Measurements from ENCODE around the gene PPM1H. TPM values are rescaled to one million over a fixed set of nuclear protein-coding genes. Genes with fewer than 3 reads are reported as not detected.

The PPM1H gene
- total and polyA plus RNA-seq, 2 donors (not counting 1 experiment from before 2014, with no cell fraction given), result 0.01 TPM; not detected in 1

DNA sequence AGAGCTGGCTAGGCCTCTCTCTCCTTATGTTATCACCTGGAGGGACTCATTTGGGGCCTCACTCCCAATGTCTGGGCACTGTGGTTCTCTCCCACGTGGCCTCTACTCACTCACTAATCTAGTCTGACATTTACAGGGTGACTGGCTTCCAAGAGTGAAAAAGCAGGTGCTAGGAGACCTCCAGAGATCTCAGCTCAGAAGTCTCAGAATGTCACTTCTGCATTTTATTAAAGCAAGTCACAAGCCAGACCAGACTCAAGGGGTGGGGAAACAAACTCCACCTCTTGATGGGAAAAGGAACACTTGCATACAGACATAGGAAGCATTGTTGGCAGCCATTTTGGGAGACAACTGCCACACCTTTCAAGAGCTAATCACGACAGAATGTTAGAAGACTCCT, 292.5 kb downstream of the PPM1H start:
- Histone ChIP-seq H3K27ac (ENCODE audit: low read length in 2 of 2) (no peak overlapping the region), H2AFZ (ENCODE audit: insufficient read depth, low read depth, low read length, poor library complexity, severe bottlenecking) (no peak overlapping the region), H3K4me1 (ENCODE audit: control insufficient read depth in 2 of 2, insufficient read depth in 2 of 2, low read length in 2 of 2) (no peaks in the 10 kb centered on the region), H3K4me3 (ENCODE audit: control extremely low read depth in 1 of 5, extremely low read depth in 1 of 5, insufficient read depth in 1 of 5, low read depth in 2 of 5, low read length in 4 of 5) (no peak overlapping the region), H4K20me1 (ENCODE audit: control insufficient read depth, insufficient read depth, low read length, poor library complexity, severe bottlenecking) (no peaks in the 10 kb centered on the region), H3K9ac (ENCODE audit: low read length) (no peak overlapping the region), H3K9me3 (ENCODE audit: control extremely low read depth in 1 of 3, control insufficient read depth in 2 of 3, insufficient read depth in 1 of 3, low read length in 2 of 3) (no peaks in the 10 kb centered on the region), H3K79me2 (ENCODE audit: control insufficient read depth, insufficient read depth, low read length) (no peaks in the 10 kb centered on the region), H3K27me3 (replicated peaks in 1 of 4; ENCODE audit: control extremely low read depth in 1 of 4, control insufficient read depth in 3 of 4, insufficient read depth in 4 of 4, low read length in 3 of 4) (no peaks in the 10 kb centered on the region), H3K36me3 (replicated peaks in 1 of 2; ENCODE audit: control extremely low read depth in 1 of 2, control insufficient read depth in 1 of 2, extremely low read depth in 1 of 2, insufficient read depth in 2 of 2, low read length in 1 of 2) (no peaks in the 10 kb centered on the region), H3K4me2 (replicated peaks; ENCODE audit: low read depth, low read length, poor library complexity, severe bottlenecking) (no peak overlapping the region)
- ChIA-PET CTCF (interaction anchor here (0.8 kb wide), 1 partner anchor 33 kb away, joined by 3 read pairs; no protein-coding TSS in a partner anchor), POLR2A (no interaction called here)
- ATAC-seq (ENCODE audit: low read depth) (no peak), DNase-seq (no peak)
- intact Hi-C loops (cut with micrococcal nuclease), result no loop called here
- peaks cover 13% of the 10 kb centered on the region for H3K27me3 Mint-ChIP-seq
- H3K4me3 Mint-ChIP-seq, result no peak overlapping the region
- H3K27ac Mint-ChIP-seq, result no peak overlapping the region
- peaks cover 5% of the 10 kb centered on the region for H3K4me1 Mint-ChIP-seq
- no peaks in the 10 kb centered on the region for H3K9me3 Mint-ChIP-seq (ENCODE audit: insufficient read depth)
- WGBS (ENCODE audit: insufficient coverage), result 20% methylated on average over 1 of the region's 2 CpGs
- TF ChIP-seq EZH2 (IDR thresholded peaks at IDR 0.05; ENCODE audit: borderline replicate concordance, insufficient read depth, low read depth, low read length, poor library complexity, severe bottlenecking), result no peak
- TF ChIP-seq, protein P1, sequence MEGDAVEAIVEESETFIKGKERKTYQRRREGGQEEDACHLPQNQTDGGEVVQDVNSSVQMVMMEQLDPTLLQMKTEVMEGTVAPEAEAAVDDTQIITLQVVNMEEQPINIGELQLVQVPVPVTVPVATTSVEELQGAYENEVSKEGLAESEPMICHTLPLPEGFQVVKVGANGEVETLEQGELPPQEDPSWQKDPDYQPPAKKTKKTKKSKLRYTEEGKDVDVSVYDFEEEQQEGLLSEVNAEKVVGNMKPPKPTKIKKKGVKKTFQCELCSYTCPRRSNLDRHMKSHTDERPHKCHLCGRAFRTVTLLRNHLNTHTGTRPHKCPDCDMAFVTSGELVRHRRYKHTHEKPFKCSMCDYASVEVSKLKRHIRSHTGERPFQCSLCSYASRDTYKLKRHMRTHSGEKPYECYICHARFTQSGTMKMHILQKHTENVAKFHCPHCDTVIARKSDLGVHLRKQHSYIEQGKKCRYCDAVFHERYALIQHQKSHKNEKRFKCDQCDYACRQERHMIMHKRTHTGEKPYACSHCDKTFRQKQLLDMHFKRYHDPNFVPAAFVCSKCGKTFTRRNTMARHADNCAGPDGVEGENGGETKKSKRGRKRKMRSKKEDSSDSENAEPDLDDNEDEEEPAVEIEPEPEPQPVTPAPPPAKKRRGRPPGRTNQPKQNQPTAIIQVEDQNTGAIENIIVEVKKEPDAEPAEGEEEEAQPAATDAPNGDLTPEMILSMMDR (IDR thresholded peaks at IDR 0.05), result no peak

DNA sequence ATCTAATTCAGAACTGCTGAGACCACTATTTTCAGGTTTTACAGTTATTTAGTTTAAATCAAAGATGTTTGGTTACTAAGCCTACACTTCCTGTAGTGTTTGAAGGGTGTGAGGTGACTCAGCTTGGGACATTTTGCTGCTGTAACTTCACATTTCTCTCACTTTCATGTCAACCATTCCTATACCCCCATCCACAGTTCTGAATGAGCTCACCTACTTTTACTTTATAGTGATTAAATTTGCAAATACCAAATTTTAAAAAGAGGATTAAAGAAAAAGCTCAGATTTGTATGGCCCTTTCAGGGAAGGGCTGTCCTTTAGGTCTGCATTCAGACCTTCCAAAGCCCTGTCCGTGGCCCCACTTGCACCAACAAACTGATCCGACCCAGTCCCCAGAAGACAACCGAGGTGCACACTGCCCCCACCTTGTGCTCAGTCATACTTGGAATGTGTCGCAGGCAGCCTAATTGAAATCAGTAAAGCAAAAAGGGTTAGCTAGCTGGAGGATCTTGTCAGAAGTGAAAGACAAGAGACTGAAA, 294.0 kb downstream of the PPM1H start:
- TF ChIP-seq, protein P1 (IDR thresholded peaks at IDR 0.05), result no peak
- no peak for TF ChIP-seq EZH2 (IDR thresholded peaks at IDR 0.05; ENCODE audit: borderline replicate concordance, insufficient read depth, low read depth, low read length, poor library complexity, severe bottlenecking)
- H3K27ac ChIP-seq (ENCODE audit: low read length in 2 of 2), result no peak overlapping the region
- H3K36me3 ChIP-seq (replicated peaks in 1 of 2; ENCODE audit: control extremely low read depth in 1 of 2, control insufficient read depth in 1 of 2, extremely low read depth in 1 of 2, insufficient read depth in 2 of 2, low read length in 1 of 2), result no peaks in the 10 kb centered on the region
- H3K79me2 ChIP-seq (ENCODE audit: control insufficient read depth, insufficient read depth, low read length), result no peaks in the 10 kb centered on the region
- no peaks in the 10 kb centered on the region for H3K4me1 ChIP-seq (ENCODE audit: control insufficient read depth in 2 of 2, insufficient read depth in 2 of 2, low read length in 2 of 2)
- intact Hi-C loops (cut with micrococcal nuclease), result no loop called here
- Mint-ChIP-seq H3K4me1 (peaks cover 5% of the 10 kb centered on the region), H3K4me3 (no peak overlapping the region), H3K9me3 (ENCODE audit: insufficient read depth) (no peaks in the 10 kb centered on the region), H3K27ac (no peak overlapping the region), H3K27me3 (peaks cover 16% of the 10 kb centered on the region)
- no peak overlapping the region for H3K4me2 ChIP-seq (replicated peaks; ENCODE audit: low read depth, low read length, poor library complexity, severe bottlenecking)
- no peak overlapping the region for H3K9ac ChIP-seq (ENCODE audit: low read length)
- no peak overlapping the region for H3K4me3 ChIP-seq (ENCODE audit: control extremely low read depth in 1 of 5, extremely low read depth in 1 of 5, insufficient read depth in 1 of 5, low read depth in 2 of 5, low read length in 4 of 5)
- H3K27me3 ChIP-seq (replicated peaks in 1 of 4; ENCODE audit: control extremely low read depth in 1 of 4, control insufficient read depth in 3 of 4, insufficient read depth in 4 of 4, low read length in 3 of 4), result peaks cover 0 to 4% (median 0%) of the 10 kb centered on the region in 4 experiments
- DNase-seq (no peak), ATAC-seq (ENCODE audit: low read depth) (no peak)
- POLR2A ChIA-PET, result no interaction called here
- no peaks in the 10 kb centered on the region for H3K9me3 ChIP-seq (ENCODE audit: control extremely low read depth in 1 of 3, control insufficient read depth in 2 of 3, insufficient read depth in 1 of 3, low read length in 2 of 3)
- 59% methylated on average over 2 of the region's 4 CpGs for WGBS (ENCODE audit: insufficient coverage)
- CTCF ChIA-PET, result interaction anchor here (0.7 to 1.1 kb wide), 3 partner anchors 88 to 153 kb away, joined by 4 to 5 read pairs (median 5); no protein-coding TSS in a partner anchor
- H2AFZ ChIP-seq (ENCODE audit: insufficient read depth, low read depth, low read length, poor library complexity, severe bottlenecking), result peak overlapping the region; percentile 19
- no peaks in the 10 kb centered on the region for H4K20me1 ChIP-seq (ENCODE audit: control insufficient read depth, insufficient read depth, low read length, poor library complexity, severe bottlenecking)

All from B cell (primary cell).